SK-N-SH (cell line): Measurements from ENCODE around the gene LRMDA. TPM values are rescaled to one million over a fixed set of nuclear protein-coding genes. Genes with fewer than 3 reads are reported as not detected.

ENCODE experiments used
- CTCF ChIA-PET: fragments of 300-600, 350-600 bp; formaldehyde crosslinking; extraction: SDS; loops from one replicate; lab custom pipeline; 2021; lab: Yijun Ruan, JAX
- POLR2A ChIA-PET: fragments of 350-600 bp; sonication (Branson Sonifier 250); formaldehyde crosslinking; extraction: SDS; loops from one replicate; lab custom pipeline; 2020; ENCODE audit warnings: antibody characterized with exemption, inconsistent platforms; lab: Yijun Ruan, JAX
- DNase-seq: peaks from one replicate; pipeline ENCODE4 v3.0.0; 2012
- H2AFZ ChIP-seq: fragments of 200-600 bp; sonication (generic); 2 replicates; pipeline ENCODE4 v1.8.1; 2016; ENCODE audit warnings: antibody characterized with exemption, mild to moderate bottlenecking, low read depth
- H3F3A ChIP-seq: fragments of 200-600 bp; sonication (generic); replicated peaks from 2 replicates; pipeline ENCODE3; 2016; ENCODE audit warnings: antibody characterized with exemption, mild to moderate bottlenecking; ENCODE audit not compliant: insufficient read depth
- H3K27ac ChIP-seq, 2 experiments: fragments of 200-500 bp in 1 of 2; fragments of 200-600 bp in 1 of 2; sonication (Bioruptor generic) in 1 of 2; sonication (generic), shearing (Covaris generic) in 1 of 2; 2 replicates each; pipeline versions ENCODE4 v1.5.1 to v1.6.1; 2014 to 2016; ENCODE audit warnings: low read depth in 2 of 2, inconsistent platforms in 1 of 2, low read length in 1 of 2, mild to moderate bottlenecking in 1 of 2, mixed read lengths in 1 of 2
- H3K27me3 ChIP-seq: fragments of 200-600 bp; sonication (generic), shearing (Covaris generic); 2 replicates; pipeline ENCODE4 v1.6.1; 2016; ENCODE audit warnings: mixed run types; ENCODE audit not compliant: insufficient read depth
- H3K36me3 ChIP-seq, 2 experiments: fragments of 200-500 bp in 1 of 2; fragments of 200-600 bp in 1 of 2; sonication (Bioruptor generic) in 1 of 2; sonication (generic) in 1 of 2; replicated peaks in 1 of 2; 2 replicates each; pipeline versions ENCODE3 to v1.5.1; 2014 to 2016; ENCODE audit warnings: low read length in 1 of 2, mild to moderate bottlenecking in 1 of 2; ENCODE audit not compliant: insufficient read depth in 2 of 2, control insufficient read depth in 1 of 2
- H3K4me1 ChIP-seq, 2 experiments: fragments of 200-500 bp in 1 of 2; fragments of 200-600 bp in 1 of 2; sonication (Bioruptor generic) in 1 of 2; sonication (generic), shearing (Covaris generic) in 1 of 2; 2 replicates each; pipeline versions ENCODE4 v1.5.1 to v1.6.1; 2014 to 2016; ENCODE audit warnings: low read depth in 1 of 2, low read length in 1 of 2, mixed run types in 1 of 2; ENCODE audit not compliant: insufficient read depth in 2 of 2, control insufficient read depth in 1 of 2
- H3K4me2 ChIP-seq: fragments of 200-600 bp; sonication (generic), shearing (Covaris generic); 2 replicates; pipeline ENCODE4 v1.6.1; 2017; ENCODE audit warnings: mixed run types
- H3K4me3 ChIP-seq, 2 experiments: fragments of 200-500 bp in 1 of 2; fragments of 200-600 bp in 1 of 2; sonication (Bioruptor generic) in 1 of 2; sonication (generic), shearing (Covaris generic) in 1 of 2; 2 replicates each; pipeline versions ENCODE4 v1.5.1 to v1.8.1; 2014 to 2016; ENCODE audit warnings: low read depth in 2 of 2, inconsistent platforms in 1 of 2, low read length in 1 of 2, mild to moderate bottlenecking in 1 of 2, mixed read lengths in 1 of 2, moderate library complexity in 1 of 2
- H3K79me2 ChIP-seq: fragments of 200-600 bp; sonication (generic); 2 replicates; pipeline ENCODE4 v1.8.1; 2017; ENCODE audit warnings: mild to moderate bottlenecking; ENCODE audit not compliant: insufficient read depth
- H3K9ac ChIP-seq: fragments of 200-600 bp; sonication (generic); 2 replicates; pipeline ENCODE4 v1.6.1; 2017; ENCODE audit warnings: mixed run types
- H3K9me2 ChIP-seq: fragments of 200-600 bp; sonication (generic); 2 replicates; pipeline ENCODE4 v1.6.1; 2017; ENCODE audit warnings: mixed run types
- H3K9me3 ChIP-seq: fragments of 200-600 bp; sonication (generic); 2 replicates; pipeline ENCODE4 v1.6.1; 2017; ENCODE audit warnings: mixed run types, mild to moderate bottlenecking, moderate library complexity
- H4K20me1 ChIP-seq: fragments of 200-600 bp; sonication (generic); 2 replicates; pipeline ENCODE4 v1.6.1; 2017; ENCODE audit warnings: mild to moderate bottlenecking, mixed run types; ENCODE audit not compliant: insufficient read depth
- CHD2 ChIP-seq: fragments of 150-350 bp; IDR thresholded peaks from 2 replicates; pipeline ENCODE4 v1.6.1; 2018; ENCODE audit warnings: low read length; ENCODE audit not compliant: partially characterized antibody
- EP300 ChIP-seq, 2 experiments: IDR thresholded peaks; 2 replicates each; pipeline versions ENCODE4 v1.4.0 to v1.6.1; 2012; ENCODE audit warnings: borderline replicate concordance in 1 of 2, low read depth in 1 of 2, low read length in 1 of 2
- EZH2phosphoT487 ChIP-seq: fragments of 200-600 bp; sonication (generic); IDR thresholded peaks from 2 replicates; pipeline ENCODE4 v1.6.1; 2017; ENCODE audit warnings: low read depth, mixed run types, mild to moderate bottlenecking, antibody characterized with exemption, moderate library complexity, borderline replicate concordance
- FOSL2 ChIP-seq: IDR thresholded peaks from 2 replicates; pipeline ENCODE4 v1.4.0; 2012; ENCODE audit warnings: low read depth, mild to moderate bottlenecking, moderate library complexity, borderline replicate concordance
- FOXJ3 ChIP-seq: sonication (generic); formaldehyde crosslinking; IDR thresholded peaks from 2 replicates; pipeline ENCODE4 v1.5.1; 2020; ENCODE audit warnings: mild to moderate bottlenecking, missing genetic modification reagents
- FOXM1 ChIP-seq: IDR thresholded peaks from 2 replicates; pipeline ENCODE4 v1.4.0; 2012; ENCODE audit warnings: low read depth, mild to moderate bottlenecking
- MEF2A ChIP-seq: IDR thresholded peaks from 2 replicates; pipeline ENCODE4 v1.4.0; 2012; ENCODE audit warnings: low read depth, borderline replicate concordance
- MXI1 ChIP-seq: IDR thresholded peaks from 2 replicates; pipeline ENCODE4 v1.6.1; 2012; ENCODE audit warnings: mild to moderate bottlenecking, low read depth, low read length, improper control_type of control experiment
- RAD21 ChIP-seq: IDR thresholded peaks from 2 replicates; pipeline ENCODE4 v1.6.1; 2012; ENCODE audit warnings: mild to moderate bottlenecking, low read length
- REST ChIP-seq: IDR thresholded peaks from 2 replicates; pipeline ENCODE4 v1.6.1; 2012; ENCODE audit warnings: mild to moderate bottlenecking, low read depth, low read length, moderate library complexity
- RFX5 ChIP-seq: IDR thresholded peaks from 2 replicates; pipeline ENCODE4 v1.6.1; 2012; ENCODE audit warnings: mild to moderate bottlenecking, improper control_type of control experiment, low read length
- SMC3 ChIP-seq: IDR thresholded peaks from 2 replicates; pipeline ENCODE4 v1.6.1; 2012; ENCODE audit warnings: low read depth, low read length, improper control_type of control experiment
- TAF1 ChIP-seq: IDR thresholded peaks from 2 replicates; pipeline ENCODE4 v1.6.1; 2012; ENCODE audit warnings: low read depth, mild to moderate bottlenecking, low read length, moderate library complexity, borderline replicate concordance
- TCF12 ChIP-seq: IDR thresholded peaks from 2 replicates; pipeline ENCODE4 v1.4.0; 2012
- USF1 ChIP-seq: IDR thresholded peaks from 2 replicates; pipeline ENCODE4 v1.4.0; 2012; ENCODE audit warnings: low read depth, borderline replicate concordance
- ZBTB33 ChIP-seq: IDR thresholded peaks from 2 replicates; pipeline ENCODE4 v1.4.0; 2012; ENCODE audit warnings: low read depth, borderline replicate concordance
- WGBS: methylation state at CpG from one replicate; pipeline ENCODE4 v1.1.6; 2017; ENCODE audit warnings: low lambda C conversion rate; 5-methylcytosine and 5-hydroxymethylcytosine counted together
- polyA plus RNA-seq, 3 experiments: library from polyadenylated mRNA; depleted of rRNA; stranded (reverse); fragments of >200 nt; gene quantifications; 2 replicates each; pipeline ENCODE4 v1.2.3, GENCODE V29; 2012
- TF ChIP-seq, protein P1 (sequence below): IDR thresholded peaks from 2 replicates; pipeline ENCODE4; 2012
- TF ChIP-seq, protein P2 (sequence below): IDR thresholded peaks from 2 replicates; pipeline ENCODE4 v1.4.0; 2012; ENCODE audit warnings: low read depth

Gene LRMDA
- polyA plus RNA-seq, 1 of the 3 experiments (the other 2 are of a cell fraction), result 0.95 TPM

DNA sequence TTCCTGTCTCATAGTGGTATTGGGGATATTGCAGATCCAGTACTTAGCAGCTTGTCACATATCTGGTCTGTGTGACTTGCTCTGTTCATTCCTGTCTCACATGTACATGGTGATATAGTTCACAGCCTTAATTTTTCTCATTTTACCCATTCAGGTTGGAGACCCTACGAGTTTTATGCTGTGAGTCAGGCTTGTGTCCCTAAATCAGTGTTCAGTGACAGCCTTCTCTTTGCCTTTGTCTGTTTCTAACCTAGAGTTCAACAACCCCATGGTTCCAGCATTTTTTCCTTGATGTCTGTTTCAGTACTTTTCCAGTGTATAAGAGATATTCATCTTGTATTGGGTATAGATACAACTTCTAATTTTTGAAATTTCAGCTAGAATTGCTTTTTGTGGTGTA is 1016.2 kb downstream of the LRMDA start:
- whole genome bisulfite sequencing, result 92% methylated on average over 1 of the region's 1 CpG
- Histone ChIP-seq H4K20me1 (no peaks in the 10 kb centered on the region), H2AFZ (no peak overlapping the region), H3K36me3 (no peaks in the 10 kb centered on the region), H3F3A (no peaks in the 10 kb centered on the region), H3K9ac (no peak overlapping the region), H3K4me2 (no peak overlapping the region), H3K4me1 (peaks cover 0 to 8% of the 10 kb centered on the region in 2 experiments; a peak in 2 of 4 replicates), H3K4me3 (no peak overlapping the region), H3K79me2 (no peaks in the 10 kb centered on the region), H3K9me2 (no peaks in the 10 kb centered on the region), H3K9me3 (no peaks in the 10 kb centered on the region), H3K27ac (no peak overlapping the region), H3K27me3 (no peaks in the 10 kb centered on the region)
- DNase-seq, result no peak
- POLR2A ChIA-PET, result no interaction called here
- CTCF ChIA-PET, result no interaction called here
- TF ChIP-seq RFX5 (no peak), REST (no peak), EZH2phosphoT487 (no peak), RAD21 (no peak), SMC3 (no peak), TCF12 (no peak), EP300 (IDR thresholded peaks at IDR 0.05; ENCODE audit: borderline replicate concordance in 1 of 2, low read depth in 1 of 2, low read length in 1 of 2) (no peak), ZBTB33 (no peak), USF1 (no peak), MEF2A (no peak), TAF1 (no peak), FOXM1 (no peak), MXI1 (no peak), CHD2 (no peak), FOSL2 (no peak), FOXJ3 (CRISPR knock-in tag) (no peak)
- TF ChIP-seq, protein P1, sequence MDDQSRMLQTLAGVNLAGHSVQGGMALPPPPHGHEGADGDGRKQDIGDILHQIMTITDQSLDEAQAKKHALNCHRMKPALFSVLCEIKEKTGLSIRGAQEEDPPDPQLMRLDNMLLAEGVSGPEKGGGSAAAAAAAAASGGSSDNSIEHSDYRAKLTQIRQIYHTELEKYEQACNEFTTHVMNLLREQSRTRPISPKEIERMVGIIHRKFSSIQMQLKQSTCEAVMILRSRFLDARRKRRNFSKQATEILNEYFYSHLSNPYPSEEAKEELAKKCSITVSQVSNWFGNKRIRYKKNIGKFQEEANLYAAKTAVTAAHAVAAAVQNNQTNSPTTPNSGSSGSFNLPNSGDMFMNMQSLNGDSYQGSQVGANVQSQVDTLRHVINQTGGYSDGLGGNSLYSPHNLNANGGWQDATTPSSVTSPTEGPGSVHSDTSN, result no peak
- TF ChIP-seq, protein P2, sequence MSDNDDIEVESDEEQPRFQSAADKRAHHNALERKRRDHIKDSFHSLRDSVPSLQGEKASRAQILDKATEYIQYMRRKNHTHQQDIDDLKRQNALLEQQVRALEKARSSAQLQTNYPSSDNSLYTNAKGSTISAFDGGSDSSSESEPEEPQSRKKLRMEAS, result no peak
